HG03135 (cell line): ENCODE measurements around the gene HOXC9.

Experiments used
- ATAC-seq: cut with Tn5 transposase; IDR thresholded peaks from one replicate; pipeline ENCODE4 v1.9.1; 2021; ENCODE audit warnings: mild to moderate bottlenecking, moderate library complexity; ENCODE audit not compliant: unreplicated experiment

HOXC9 gene

DNA sequence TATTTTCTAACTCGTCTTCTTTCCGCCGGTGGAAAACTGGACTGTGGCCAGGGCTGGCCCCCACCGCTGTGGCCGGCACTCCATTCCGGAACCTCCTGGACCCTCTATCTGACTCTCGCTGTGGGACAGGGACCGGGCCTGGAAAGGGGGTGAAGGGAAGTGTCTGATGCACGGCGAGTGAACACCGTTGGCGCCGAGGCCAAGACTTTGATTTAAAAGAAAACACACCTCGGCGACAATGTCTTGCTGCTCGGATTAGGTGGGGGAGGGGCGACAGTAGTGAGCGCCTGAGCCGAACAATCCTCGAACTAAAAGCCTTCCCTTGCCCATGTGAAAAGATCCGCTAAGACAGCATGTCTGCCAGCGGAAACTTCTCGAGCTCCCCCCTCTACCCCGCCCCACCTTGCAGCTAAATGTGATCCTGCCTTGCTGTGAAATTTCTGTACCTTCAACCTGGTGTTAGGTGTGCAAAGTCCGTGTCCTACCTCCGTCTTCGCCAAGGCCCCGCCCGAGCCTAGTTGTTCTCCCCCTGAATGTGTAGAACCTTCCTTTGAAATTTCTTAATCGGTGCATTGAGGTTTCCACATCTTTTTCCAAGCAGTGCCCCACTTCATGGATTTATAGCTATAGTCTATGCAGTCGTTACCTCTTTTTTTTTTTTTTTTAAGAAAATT is 24.3 kb upstream of the HOXC9 start:
- no peak for ATAC-seq

DNA sequence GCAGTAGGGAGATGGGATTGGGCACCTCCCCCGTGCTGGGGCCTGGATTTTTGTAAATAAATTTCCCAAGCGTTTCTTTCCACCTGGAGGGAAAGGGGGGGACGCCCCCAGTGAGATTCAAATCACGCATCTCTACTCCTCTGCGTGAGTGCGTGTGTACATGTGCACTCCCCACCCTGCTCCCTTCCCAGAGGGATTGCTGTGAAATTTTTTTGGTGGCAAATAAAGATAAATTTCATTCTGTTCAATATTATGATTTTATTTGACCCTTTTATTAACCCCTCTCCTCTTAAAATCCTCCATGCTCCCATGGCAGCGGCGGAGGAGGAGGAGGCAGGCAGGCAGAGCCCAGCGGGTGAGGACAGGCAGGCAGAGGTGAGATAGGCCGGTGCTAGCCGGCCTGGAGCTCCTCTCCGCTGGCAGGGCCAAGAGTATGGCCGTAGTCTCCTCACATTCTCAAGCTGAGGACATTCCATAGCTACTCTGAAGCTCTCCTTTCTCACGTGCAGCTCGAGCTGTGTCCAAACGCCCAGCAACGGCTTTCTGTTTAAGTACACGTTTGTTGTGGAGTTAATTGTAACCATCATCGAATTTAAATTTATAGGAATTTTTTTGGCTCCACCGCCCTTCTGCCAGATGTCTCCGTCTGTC is 23.7 kb upstream of the HOXC9 start:
- no peak for ATAC-seq

DNA sequence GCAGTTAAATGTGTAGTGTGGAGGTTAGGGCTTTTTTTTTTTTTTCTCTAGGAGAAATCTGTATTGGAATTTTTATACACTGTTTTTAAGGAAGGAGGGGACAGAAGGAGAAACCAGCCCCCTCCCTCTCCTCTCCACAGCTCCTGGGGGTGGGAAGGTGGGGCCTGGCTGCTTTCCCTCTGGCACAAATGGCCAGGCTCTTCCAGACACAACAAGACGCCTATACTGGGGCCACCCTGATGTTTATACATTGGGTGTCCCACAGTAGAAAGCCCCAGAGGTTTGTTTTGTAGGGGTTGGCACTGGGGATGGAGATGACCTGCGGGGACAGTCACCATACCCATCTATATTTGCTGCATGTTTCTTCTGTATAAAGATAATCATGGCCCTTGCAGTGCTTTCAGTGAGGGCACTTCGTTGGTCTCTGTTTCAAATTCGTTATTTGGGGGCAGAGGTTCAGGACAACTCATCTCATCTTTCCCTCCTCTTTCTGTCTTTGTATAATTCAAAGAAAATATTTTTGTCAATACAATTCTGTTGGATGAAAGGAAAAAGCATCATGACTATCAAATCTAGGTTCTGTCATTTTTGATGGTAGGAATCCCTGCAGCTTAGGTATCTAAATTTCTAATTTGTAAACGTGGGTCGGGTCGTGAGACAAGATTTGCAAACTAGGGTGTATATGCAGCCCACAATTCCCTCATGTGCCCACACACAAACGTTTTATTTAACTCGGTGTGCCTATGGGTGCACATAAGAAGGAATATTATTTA is 23.0 kb upstream of the HOXC9 start:
- ATAC-seq: no peak

DNA sequence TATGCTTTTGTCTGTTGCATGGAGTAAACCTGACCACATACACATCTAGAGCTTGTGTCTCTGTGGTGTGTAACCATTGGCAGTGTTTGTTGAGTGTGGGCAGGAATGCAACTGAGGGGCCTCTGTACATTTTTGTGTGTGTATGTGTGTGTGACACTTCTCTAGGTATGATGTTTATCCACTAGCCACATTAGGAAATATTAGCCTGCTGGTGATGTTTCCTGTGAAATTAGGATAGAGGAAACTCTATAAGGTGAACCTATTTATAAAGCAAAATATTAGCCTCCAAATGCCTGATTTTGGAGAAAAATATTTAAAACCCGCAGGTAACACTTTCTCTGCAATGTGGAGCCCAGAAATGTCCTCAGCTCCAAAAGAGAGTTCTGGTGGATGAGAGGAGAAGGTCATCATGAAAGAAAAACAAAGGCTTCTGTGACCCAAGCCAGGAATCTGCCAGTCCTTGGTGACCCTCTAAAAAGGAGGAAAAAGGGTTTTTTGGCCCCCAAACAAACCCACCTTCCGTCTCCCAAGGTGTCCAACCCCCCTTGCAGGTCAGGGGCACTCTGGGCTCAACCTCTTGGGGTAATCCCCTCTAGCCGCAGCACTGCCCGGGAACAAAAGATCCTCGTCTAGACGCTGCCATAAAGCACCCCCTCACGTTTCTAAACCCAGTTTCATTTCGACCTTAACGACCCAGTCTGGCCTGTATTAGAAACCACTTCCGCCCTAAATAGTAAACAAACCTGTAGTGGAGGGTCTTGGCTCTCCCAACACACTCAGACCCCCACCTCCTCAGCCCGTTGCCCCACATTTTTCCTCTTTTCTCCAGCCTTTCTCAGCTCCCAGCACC is 22.1 kb upstream of the HOXC9 start:
- ATAC-seq: no peak

DNA sequence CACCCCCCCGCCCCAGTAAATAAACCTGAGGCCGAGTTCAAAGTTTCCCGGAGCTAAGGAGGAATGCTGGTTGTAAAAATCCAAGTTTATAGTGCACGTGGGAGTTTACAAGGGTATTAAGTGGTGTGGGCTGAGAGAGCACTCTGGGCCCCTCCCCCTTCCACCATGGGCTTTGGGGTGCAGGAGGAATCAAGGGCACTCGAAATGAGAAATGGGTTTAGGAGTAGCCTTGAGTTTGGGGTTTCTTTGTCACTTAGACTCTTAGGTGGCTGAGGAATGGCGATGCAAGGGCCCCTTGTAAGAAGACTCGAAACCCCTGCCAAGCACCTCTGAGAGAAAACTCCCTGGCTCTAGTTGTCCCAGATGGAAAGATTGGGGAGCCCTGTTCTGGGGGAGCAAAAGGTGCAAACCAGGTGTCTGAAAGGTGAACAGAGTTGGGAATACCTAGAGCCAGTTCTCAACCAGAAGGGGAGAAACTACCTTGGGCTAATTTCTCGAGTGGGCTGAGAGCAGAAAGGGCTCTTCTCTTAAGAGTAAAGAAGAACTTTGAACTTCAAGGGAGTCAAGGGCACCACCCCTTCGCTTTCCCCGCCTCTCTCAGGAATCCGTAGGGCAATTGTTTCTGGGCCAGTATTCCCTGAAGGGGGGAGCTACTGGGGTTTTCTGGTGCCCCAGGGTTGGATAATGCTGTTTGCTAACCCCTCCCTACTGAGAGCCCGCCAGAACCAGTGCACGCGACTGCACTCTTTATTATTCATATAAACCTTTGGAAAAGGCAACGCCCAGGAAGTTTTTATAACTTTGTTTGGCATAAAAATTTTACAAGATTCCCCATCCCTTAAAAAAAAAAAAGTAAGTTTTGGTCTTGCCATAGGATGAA is 21.2 kb upstream of the HOXC9 start:
- ATAC-seq: no peak

DNA sequence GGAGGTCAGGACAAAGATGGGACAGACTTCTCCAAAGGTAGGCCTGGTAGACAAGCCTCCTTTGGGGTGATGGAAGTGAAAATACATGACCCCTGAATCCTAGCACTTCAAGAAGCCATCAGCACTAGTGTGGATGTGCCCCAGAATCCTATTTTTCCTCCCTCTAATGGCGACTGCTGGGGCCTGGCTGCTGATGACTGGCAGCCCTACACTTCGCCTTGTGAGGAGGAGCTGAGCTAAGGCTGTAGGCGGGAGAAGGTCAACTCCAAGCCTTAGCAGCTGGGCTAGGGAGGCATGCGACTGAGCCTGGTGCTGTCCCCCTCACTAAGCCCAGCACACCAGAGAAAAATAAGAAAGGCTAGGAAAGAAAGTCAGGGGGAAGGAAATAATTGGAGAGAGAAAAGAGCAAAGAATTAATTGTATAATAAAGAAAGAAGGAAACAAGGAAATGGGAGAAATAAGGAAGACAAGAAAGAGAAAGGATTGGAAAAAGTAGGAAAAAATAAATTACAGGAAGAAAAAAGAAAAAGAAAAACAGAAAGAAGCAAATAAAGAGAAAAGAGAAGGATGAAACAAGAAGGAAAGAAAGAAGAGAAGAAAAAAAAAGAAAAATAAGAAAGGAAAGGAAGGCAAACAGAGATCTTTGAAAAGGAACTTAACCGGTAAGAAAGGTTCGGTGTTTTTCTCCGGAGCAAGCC is 19.7 kb upstream of the HOXC9 start:
- no peak for ATAC-seq

DNA sequence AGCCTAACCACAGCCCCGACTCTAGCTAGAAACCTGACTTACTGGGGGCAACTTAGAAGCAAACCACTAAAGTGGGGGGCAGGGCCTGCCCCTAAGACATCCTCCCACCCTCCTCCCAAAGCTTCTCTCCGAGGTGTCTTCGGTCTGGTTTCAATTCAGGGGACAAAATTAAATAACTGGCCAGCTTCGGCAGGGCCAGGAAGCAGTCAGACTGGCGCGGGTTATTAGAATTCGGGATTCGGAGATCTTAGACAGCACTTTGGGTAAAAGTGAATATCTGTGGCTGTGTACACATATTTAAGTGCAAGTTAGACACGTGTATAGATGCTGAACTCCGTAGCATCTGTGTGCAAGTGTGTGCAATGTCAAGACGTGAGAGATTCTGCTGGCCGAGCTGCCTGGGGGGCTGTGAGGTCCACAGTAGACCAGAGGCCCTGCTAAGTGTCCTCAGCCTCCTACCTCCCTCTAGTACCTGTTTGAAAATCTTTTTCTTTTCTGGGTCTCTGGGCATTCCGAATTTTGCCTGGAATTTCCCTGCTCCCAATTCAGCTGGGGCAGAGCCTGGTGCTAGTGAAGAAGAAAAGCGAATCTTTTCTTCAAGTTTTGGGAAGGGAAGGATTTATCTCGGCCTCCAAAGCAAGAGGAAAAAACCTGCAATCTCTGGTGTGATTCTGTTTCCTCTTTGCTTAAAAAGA is 19.0 kb upstream of the HOXC9 start:
- ATAC-seq: no peak

DNA sequence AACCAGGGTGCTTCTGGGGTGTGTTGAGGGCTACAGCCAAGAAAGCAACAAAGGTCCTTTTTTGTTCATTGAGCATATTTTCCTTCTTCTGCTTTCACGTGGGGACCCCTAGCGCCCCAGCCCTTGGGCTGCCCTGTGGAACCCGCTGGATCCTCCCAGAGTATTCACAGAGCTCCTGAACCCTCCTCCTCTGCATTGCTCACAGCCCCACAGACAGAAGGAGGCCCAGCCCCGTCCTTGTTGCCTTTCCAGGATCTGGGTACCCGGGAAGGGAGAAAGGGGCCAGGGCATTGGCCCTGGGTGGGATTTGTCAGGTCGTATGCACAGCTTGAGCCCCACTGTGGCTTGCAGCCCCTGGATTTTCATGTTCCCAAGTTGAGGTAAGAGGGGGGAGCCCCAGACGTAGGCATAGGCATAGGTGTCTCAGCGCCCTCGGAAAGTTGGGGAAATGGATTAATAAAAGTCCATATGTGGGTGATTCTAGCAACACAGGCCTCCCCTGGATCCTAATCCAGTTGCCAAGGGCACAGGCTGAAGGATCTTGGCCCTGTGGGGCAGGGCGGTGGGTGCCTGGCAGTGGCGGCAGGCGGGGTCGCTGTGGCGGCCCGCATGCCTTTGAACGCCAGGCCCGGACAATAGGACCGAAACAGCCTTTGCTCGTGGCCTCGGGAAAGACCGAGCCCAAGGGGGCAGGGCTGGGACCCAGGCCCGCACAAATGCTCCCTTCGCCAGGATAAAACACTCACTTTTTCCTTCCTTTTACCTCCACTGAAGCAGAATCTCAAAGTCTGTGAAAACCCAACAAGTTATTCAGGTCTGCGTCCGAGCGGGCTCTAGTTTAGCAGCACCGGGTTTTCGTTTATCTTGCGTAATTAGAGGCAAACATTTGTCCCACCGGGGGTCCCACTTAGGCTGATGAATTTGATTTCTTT is 18.1 kb upstream of the HOXC9 start:
- no peak for ATAC-seq

DNA sequence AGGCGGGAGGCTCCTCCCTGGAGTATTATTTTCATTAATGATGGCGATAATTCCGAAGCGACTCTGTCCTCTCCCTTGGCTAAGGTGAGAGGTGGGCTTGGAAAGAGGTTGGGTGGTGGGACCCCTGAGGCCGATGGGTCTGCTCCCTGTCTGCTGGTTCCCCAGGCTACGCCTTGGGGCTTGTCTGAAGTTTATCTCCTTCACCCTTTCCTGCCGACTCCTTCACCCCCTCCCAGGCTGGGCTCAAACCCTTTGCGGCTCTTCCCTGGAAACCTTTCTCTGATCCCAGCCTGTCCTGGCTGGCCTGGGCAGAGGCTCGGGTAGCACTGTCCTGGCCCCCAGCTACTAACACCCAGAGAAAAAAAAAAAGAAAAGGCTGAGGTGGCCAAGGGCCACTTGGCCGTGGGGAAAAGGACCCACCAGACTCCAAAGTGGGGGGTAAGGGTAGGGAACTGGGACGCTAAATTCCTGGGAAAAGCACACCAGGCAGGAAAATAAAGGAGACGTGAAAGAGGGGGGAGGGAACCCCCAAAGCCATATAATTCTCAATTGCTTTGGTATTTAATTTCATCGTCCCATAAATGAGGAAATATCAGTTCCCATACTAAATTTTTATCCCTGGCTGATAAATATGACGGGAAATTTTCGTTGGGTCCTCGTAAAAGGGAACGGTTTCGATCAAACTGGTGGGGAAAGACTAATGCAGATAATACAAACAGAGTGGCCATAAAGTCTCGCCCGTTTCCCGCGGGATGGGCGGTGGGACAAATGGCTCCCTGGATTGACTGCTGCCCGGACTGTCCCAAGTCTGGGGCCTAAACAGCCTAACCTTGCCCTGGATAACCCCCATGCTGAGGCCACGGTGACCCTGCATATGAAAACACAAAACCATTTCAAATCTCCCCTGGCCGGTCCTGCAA is 17.1 kb upstream of the HOXC9 start:
- no peak for ATAC-seq

DNA sequence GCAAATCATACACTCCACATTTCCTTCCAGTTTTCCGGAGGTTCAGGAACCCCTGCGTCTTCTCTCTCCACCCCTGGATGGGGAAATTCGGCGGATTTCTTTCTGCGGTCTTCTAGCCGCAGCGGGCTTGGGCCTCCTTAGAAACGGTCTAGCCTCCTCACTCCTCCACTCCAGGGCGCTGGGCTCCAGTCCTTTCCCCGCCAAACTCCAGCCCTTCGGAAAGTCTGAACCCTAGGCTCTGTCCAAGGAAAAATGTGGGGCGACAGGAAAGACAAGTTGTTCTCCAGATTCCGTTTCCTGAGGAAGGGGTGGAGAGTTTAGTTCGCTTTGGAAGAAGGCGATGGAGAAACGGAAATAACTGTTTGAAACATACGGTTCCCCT is 16.4 kb upstream of the HOXC9 start:
- no peak for ATAC-seq

DNA sequence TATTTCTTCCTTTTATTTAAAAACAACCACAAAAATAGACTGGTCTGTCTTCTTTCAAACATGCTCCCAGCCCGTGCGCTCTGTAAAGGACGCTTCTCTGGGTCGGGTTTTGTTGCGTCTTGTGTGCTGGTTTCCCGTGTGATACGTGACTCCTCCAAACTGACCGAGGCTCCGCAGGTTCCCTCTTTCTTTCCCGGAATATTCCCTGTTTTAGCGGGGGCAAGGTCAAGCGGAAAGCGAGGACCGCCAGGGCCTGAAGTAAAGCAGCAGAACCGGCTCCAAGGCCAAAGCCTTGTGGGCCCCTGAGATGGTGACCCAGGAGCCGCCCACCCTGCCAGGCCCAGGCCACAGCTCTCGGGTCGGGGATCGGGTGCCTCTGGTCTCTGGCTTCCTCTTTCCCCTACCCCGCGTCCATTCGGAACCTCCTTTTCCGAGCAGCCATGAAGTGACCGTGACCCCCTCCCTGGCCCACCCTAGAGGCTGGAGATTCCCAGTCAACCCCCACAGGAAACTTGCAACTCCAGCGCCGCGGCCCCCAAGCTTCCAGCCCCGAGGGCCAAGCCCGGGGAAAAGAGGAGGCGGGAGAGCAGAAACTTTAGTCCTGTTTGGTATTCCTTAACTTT is 15.9 kb upstream of the HOXC9 start:
- ATAC-seq: no peak

DNA sequence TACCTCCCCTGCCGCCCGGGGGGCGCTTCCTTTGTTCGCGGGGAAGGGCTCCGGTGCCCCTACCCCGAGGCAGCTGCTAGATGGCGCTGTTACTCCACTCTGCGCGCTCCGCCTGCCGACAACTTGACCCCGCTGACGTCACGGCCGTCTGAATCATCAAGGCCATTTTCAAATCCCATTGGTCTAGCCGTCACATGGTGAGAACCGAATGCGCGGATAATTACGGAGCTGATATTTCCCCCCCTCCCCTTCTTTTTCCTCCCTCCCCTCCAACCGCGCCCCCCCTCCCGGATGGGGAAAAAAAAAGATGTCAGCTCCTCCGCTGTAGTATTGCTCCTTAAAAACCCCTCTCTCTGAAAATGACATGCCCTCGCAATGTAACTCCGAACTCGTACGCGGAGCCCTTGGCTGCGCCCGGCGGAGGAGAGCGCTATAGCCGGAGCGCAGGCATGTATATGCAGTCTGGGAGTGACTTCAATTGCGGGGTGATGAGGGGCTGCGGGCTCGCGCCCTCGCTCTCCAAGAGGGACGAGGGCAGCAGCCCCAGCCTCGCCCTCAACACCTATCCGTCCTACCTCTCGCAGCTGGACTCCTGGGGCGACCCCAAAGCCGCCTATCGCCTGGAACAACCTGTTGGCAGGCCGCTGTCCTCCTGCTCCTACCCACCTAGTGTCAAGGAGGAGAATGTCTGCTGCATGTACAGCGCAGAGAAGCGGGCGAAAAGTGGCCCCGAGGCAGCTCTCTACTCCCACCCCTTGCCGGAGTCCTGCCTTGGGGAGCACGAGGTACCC is 14.9 kb upstream of the HOXC9 start, which contains the start of gene HOXC10:
HOXC10 (plus strand) TSS at position 246 of the 791 bp plus-strand sequence; CDS start at position 360, 114 bp downstream.
- no peak for ATAC-seq

DNA sequence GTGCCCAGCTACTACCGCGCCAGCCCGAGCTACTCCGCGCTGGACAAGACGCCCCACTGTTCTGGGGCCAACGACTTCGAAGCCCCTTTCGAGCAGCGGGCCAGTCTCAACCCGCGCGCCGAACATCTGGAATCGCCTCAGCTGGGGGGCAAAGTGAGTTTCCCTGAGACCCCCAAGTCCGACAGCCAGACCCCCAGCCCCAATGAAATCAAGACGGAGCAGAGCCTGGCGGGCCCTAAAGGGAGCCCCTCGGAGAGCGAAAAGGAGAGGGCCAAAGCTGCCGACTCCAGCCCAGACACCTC is 14.3 kb upstream of the HOXC9 start:
- ATAC-seq: no peak

DNA sequence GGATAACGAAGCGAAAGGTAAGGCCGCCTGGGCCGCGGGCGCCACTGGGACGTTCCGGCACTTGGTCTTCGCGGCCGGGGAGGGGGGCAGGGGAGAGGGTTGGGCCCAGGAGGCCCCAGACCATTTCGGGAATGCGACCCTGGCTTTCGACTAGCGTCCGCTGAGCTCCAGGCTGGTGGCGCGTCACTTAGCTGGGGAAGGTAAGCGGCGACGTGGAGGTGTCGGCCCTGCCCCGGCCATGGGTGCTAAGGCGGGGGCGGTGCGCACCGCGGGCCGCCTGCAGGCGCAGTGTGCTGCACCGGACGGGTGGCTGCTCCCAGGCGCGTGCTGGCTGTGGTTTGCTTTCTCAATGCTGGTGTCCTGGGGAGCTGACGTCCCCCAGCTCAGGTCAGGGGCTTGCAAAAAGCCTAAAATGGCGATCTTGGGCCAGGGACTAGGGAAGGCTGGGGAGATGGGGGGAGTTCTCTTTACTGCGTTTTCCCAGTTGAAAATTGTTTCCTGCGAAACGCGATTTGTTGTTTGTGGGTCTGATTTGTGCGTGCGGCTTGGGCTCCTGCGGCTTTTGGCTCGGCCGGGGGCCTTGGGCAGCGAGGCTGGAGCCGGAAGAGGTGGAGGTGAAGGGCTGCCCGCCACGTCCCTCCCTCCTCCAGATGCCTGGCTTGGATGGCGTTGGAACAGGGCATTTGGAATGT is 13.8 kb upstream of the HOXC9 start:
- no peak for ATAC-seq
